GM04503 (cell line): ENCODE results near the gene EYS.
"Not testable (repeated sequence)": the region's sequence is repeated elsewhere in the genome, so short reads cannot be mapped to it uniquely, and the experiment has no call there.

Experiments
- DNase-seq: peaks from one replicate; pipeline ENCODE4 v3.0.0-alpha.2; 2012; ENCODE audit warnings: low read depth

EYS gene

GRCh38 chr6:65633501-65633900 is 73.5 kb downstream of the EYS start:
- DNase-seq: no peak

GRCh38 chr6:65631711-65632110 is 75.3 kb downstream of the EYS start:
- DNase-seq: no peak

GRCh38 chr6:65627434-65627999 is 79.5 kb downstream of the EYS start:
- not testable (repeated sequence) for DNase-seq

- no peak for DNase-seq
Measured at GRCh38 chr6:65627015-65627414, 80.0 kb downstream of the EYS start.

- DNase-seq: no peak
Measured at GRCh38 chr6:65623566-65623965, 83.5 kb downstream of the EYS start.

- DNase-seq: no peak
Measured at GRCh38 chr6:65610746-65611145, 96.3 kb downstream of the EYS start.

GRCh38 chr6:65595540-65595939 is 111.5 kb downstream of the EYS start:
- DNase-seq: no peak

- DNase-seq: no peak
Measured at GRCh38 chr6:65570340-65570739, 136.7 kb downstream of the EYS start.

GRCh38 chr6:65569505-65569904 is 137.5 kb downstream of the EYS start:
- no peak for DNase-seq

- DNase-seq: not testable (repeated sequence)
Measured at GRCh38 chr6:65569056-65569455, 138.0 kb downstream of the EYS start.

- DNase-seq: no peak
Measured at GRCh38 chr6:65566117-65566516, 140.9 kb downstream of the EYS start.

- no peak for DNase-seq
Measured at GRCh38 chr6:65558071-65558470, 149.0 kb downstream of the EYS start.

- DNase-seq: no peak
Measured at GRCh38 chr6:65557224-65557623, 149.8 kb downstream of the EYS start.

GRCh38 chr6:65546894-65547293 is 160.1 kb downstream of the EYS start:
- DNase-seq: no peak

GRCh38 chr6:65545920-65546319 is 161.1 kb downstream of the EYS start:
- no peak for DNase-seq

GRCh38 chr6:65538644-65539043 is 168.4 kb downstream of the EYS start:
- DNase-seq: no peak

- DNase-seq: no peak
Measured at GRCh38 chr6:65537600-65537999, 169.4 kb downstream of the EYS start.

- DNase-seq: no peak
Measured at GRCh38 chr6:65531533-65531932, 175.5 kb downstream of the EYS start.

GRCh38 chr6:65524232-65524631 is 182.8 kb downstream of the EYS start:
- DNase-seq: no peak

- DNase-seq: no peak
Measured at GRCh38 chr6:65505736-65506135, 201.3 kb downstream of the EYS start.

- DNase-seq: no peak
Measured at GRCh38 chr6:65501045-65501444, 206.0 kb downstream of the EYS start.

- DNase-seq: not testable (repeated sequence)
Measured at GRCh38 chr6:65483652-65484051, 223.4 kb downstream of the EYS start.

- no peak for DNase-seq
Measured at GRCh38 chr6:65469650-65470049, 237.4 kb downstream of the EYS start.

- no peak for DNase-seq
Measured at GRCh38 chr6:65468307-65468706, 238.7 kb downstream of the EYS start.

GRCh38 chr6:65461121-65461520 is 245.9 kb downstream of the EYS start:
- no peak for DNase-seq
